ENCODE results near the gene DSTN.
"Not testable (repeated sequence)": the region's sequence is repeated elsewhere in the genome, so short reads cannot be mapped to it uniquely, and the experiment has no call there.

Gene DSTN

GRCh38 chr20:17653835-17654648, 84.2 kb downstream of the DSTN start:
- DNase-seq, result no peak

GRCh38 chr20:17654649-17655285, 84.9 kb downstream of the DSTN start:
- DNase-seq, result no peak

DNA sequence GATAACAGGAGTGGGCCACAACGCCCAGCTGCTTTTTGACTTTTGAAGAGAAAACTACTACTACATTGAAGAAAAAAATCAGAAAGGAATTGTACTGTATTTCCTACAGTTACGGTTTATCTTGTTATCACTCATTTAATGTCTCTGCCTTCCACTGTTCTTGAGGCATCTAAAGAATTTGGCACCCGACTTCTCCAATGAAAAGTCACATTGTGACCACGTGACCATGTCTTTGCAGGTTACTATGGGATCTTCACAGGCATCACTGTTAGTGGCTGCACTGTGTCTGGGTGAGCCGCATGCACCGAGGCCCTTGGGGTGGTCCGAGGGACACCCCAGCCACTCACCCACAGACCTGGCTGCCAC, 85.4 kb downstream of the DSTN start:
- DNase-seq, result no peak

GRCh38 chr20:17655865-17656479, 86.1 kb downstream of the DSTN start:
- DNase-seq, result no peak

- no peak for DNase-seq
Measured at GRCh38 chr20:17657079-17657825, 87.4 kb downstream of the DSTN start.

- DNase-seq, result no peak
Measured at GRCh38 chr20:17657898-17658647, 88.2 kb downstream of the DSTN start.

DNA sequence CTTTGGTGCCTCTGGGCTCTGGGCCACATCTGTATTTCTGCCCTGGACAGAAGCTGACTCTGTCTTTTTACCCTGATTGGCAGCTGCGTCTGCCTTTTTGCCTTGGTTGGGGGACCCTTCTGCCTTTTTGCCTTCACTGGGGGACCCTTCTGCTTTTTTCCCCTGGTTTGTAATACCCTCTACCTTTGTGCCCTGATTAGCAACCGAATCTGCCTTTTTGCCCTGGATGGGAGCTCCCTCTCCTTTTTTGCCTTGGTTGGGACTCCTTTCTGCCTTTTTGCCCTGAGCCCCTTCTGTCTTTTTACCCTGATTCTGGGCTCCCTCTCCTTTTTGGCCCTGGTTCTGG, 88.7 kb downstream of the DSTN start:
- no peak for DNase-seq

DNA sequence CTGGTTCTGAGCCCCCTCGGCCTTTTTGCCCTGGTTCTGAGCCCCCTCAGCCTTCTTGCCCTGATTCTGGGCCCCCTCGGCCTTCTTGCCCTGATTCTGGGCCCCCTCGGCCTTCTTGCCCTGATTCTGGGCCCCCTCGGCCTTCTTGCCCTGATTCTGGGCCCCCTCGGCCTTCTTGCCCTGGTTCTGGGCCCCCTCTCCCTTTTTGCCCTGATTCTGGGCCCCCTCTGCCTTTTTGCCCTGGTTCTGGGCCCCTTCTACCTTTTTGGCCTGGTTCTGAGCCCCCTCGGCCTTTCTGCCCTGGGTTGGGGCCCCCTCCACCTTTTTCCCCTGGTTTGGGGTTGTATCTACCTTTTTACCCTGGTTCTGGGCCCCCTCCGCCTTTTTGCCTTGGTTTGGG, 89.5 kb downstream of the DSTN start:
- not testable (repeated sequence) for DNase-seq
